Measurements from ENCODE around the gene CD101. TPM values are rescaled to one million over a fixed set of nuclear protein-coding genes. Genes with fewer than 3 reads are reported as not detected.

CD101 gene
- total RNA-seq, 1 experiment from 2014 or later: 0.37 TPM

- Mint-ChIP-seq H3K36me3 (ENCODE audit: insufficient read depth, unreplicated experiment) (peaks cover 69% of the 10 kb centered on the region), H3K9me3 (ENCODE audit: unreplicated experiment) (no peaks in the 10 kb centered on the region), H3K4me1 (ENCODE audit: insufficient read depth, unreplicated experiment) (peaks cover 10% of the 10 kb centered on the region), H3K27me3 (ENCODE audit: insufficient read depth, unreplicated experiment) (no peaks in the 10 kb centered on the region), H3K27ac (ENCODE audit: low read depth, unreplicated experiment) (peak overlapping the region; percentile 61), H3K4me3 (ENCODE audit: unreplicated experiment) (no peak overlapping the region)
- no TSS peak for BruUV-seq (replicated peaks)
- intact Hi-C loops (cut with micrococcal nuclease): no loop called here
- no peak for DNase-seq (ENCODE audit: unreplicated experiment)
- CTCF ChIA-PET: interaction anchor here (0.7 to 1.0 kb wide), 2 partner anchors 12 to 561 kb away, joined by 3 read pairs; no protein-coding TSS in a partner anchor
- TF ChIP-seq CTCF (IDR thresholded peaks at IDR 0.05; ENCODE audit: unreplicated experiment): no peak
- POLR2A ChIA-PET: interaction anchor here (1.5 kb wide), 1 partner anchor 19 kb away, joined by 6 read pairs; the partner anchor contains the start of gene TTF2
Observed at GRCh38 chr1:117079737-117080136, 78.2 kb downstream of the CD101 start.

- H3K27me3 Mint-ChIP-seq (ENCODE audit: insufficient read depth, unreplicated experiment): no peaks in the 10 kb centered on the region
- H3K36me3 Mint-ChIP-seq (ENCODE audit: insufficient read depth, unreplicated experiment): peaks cover 33% of the 10 kb centered on the region
- no peak overlapping the region for H3K27ac Mint-ChIP-seq (ENCODE audit: low read depth, unreplicated experiment)
- TF ChIP-seq CTCF (IDR thresholded peaks at IDR 0.05; ENCODE audit: unreplicated experiment): no peak
- H3K9me3 Mint-ChIP-seq (ENCODE audit: unreplicated experiment): no peaks in the 10 kb centered on the region
- CTCF ChIA-PET: interaction anchor here (0.5 to 0.6 kb wide), 2 partner anchors 303 to 360 kb away, joined by 3 read pairs; no protein-coding TSS in a partner anchor
- H3K4me3 Mint-ChIP-seq (ENCODE audit: unreplicated experiment): no peak overlapping the region
- POLR2A ChIA-PET: no interaction called here
- no peaks in the 10 kb centered on the region for H3K4me1 Mint-ChIP-seq (ENCODE audit: insufficient read depth, unreplicated experiment)
- intact Hi-C loops (cut with micrococcal nuclease): no loop called here
- no peak for DNase-seq (ENCODE audit: unreplicated experiment)
- no TSS peak for BruUV-seq (replicated peaks)
Observed at GRCh38 chr1:117084231-117084630, 82.7 kb downstream of the CD101 start.

Other genes starting within 250 kb of the CD101 start
- gene CD2, start 247.3 kb upstream of the CD101 start, total RNA-seq (2022): not detected in 2 replicates
- gene PTGFRN, start 91.8 kb upstream of the CD101 start, total RNA-seq (2022): 45.2 and 61.0 TPM in 2 replicates
- gene TTF2, start 58.6 kb downstream of the CD101 start, total RNA-seq (2022): 28.4 and 38.6 TPM in 2 replicates
- 1.6 and 2.9 TPM in 2 replicates for gene TRIM45, start 120.0 kb downstream of the CD101 start, total RNA-seq (2022)
- gene VTCN1, start 209.2 kb downstream of the CD101 start, total RNA-seq (2022): not detected in 2 replicates

All from MCF 10A (cell line).